Neural progenitor cell (in vitro differentiated cells): ENCODE measurements around the gene SMURF1. TPM values are rescaled to one million over a fixed set of nuclear protein-coding genes. Genes with fewer than 3 reads are reported as not detected.
"Not testable (repeated sequence)": the region's sequence is repeated elsewhere in the genome, so short reads cannot be mapped to it uniquely, and the experiment has no call there.

ENCODE experiments used
- DNase-seq: peaks from one replicate; pipeline ENCODE4 v3.0.0-alpha.2; 2016; ENCODE audit warnings: low spot score
- H2AFZ ChIP-seq: fragments of 200-600 bp; sonication (generic); replicated peaks from 2 replicates; pipeline ENCODE4 v1.6.1; 2016; ENCODE audit warnings: antibody characterized with exemption
- H3F3A ChIP-seq: fragments of 200-600 bp; sonication (generic); 2 replicates; pipeline ENCODE4 v1.6.1; 2016; ENCODE audit warnings: antibody characterized with exemption, low read depth
- H3K27ac ChIP-seq: fragments of 200-600 bp; sonication (generic); 2 replicates; pipeline ENCODE4 v1.5.1; 2016; ENCODE audit warnings: mild to moderate bottlenecking
- H3K27me3 ChIP-seq: fragments of 200-600 bp; sonication (generic); 2 replicates; pipeline ENCODE4 v1.6.1; 2016; ENCODE audit warnings: mild to moderate bottlenecking, moderate library complexity
- H3K36me3 ChIP-seq: fragments of 200-600 bp; sonication (generic); 2 replicates; pipeline ENCODE4 v1.5.1; 2016
- H3K4me1 ChIP-seq: fragments of 200-600 bp; sonication (generic); 2 replicates; pipeline ENCODE4 v1.6.1; 2016; ENCODE audit warnings: mixed run types
- H3K4me2 ChIP-seq: fragments of 200-600 bp; sonication (generic); 2 replicates; pipeline ENCODE4 v1.6.1; 2016
- H3K4me3 ChIP-seq: fragments of 200-600 bp; sonication (generic); 2 replicates; pipeline ENCODE4 v1.5.1; 2016
- H3K79me2 ChIP-seq: fragments of 200-600 bp; sonication (generic); 2 replicates; pipeline ENCODE4 v1.6.1; 2016; ENCODE audit warnings: low read depth
- H3K9ac ChIP-seq: fragments of 200-600 bp; sonication (generic); 2 replicates; pipeline ENCODE4 v1.6.1; 2016
- H3K9me3 ChIP-seq: fragments of 200-600 bp; sonication (generic); 2 replicates; pipeline ENCODE4 v1.5.1; 2016; ENCODE audit warnings: low read depth
- H4K20me1 ChIP-seq: fragments of 200-600 bp; sonication (generic); 2 replicates; pipeline ENCODE4 v1.6.1; 2016; ENCODE audit warnings: low read depth
- H3K27ac Mint-ChIP-seq: 3 replicates; pipeline ENCODE4 v1.8.0; 2021; ENCODE audit warnings: mixed read lengths
- H3K27me3 Mint-ChIP-seq: 2 replicates; pipeline ENCODE4 v1.8.0; 2022; ENCODE audit warnings: low read depth, mild to moderate bottlenecking, inconsistent platforms, moderate library complexity, mixed read lengths; ENCODE audit not compliant: insufficient read depth
- H3K36me3 Mint-ChIP-seq: 3 replicates; pipeline ENCODE4 v1.8.0; 2021; ENCODE audit warnings: mixed read lengths
- H3K4me1 Mint-ChIP-seq: 3 replicates; pipeline ENCODE4 v1.8.0; 2021; ENCODE audit warnings: mixed read lengths
- H3K4me3 Mint-ChIP-seq: 3 replicates; pipeline ENCODE4 v1.8.0; 2021; ENCODE audit warnings: mild to moderate bottlenecking, moderate library complexity, mixed read lengths
- H3K9me3 Mint-ChIP-seq: 3 replicates; pipeline ENCODE4 v1.8.0; 2020; ENCODE audit warnings: mixed read lengths
- EZH2 ChIP-seq: fragments of 200-600 bp; sonication (generic); IDR thresholded peaks from 2 replicates; pipeline ENCODE4 v1.6.1; 2017; ENCODE audit warnings: antibody characterized with exemption, mild to moderate bottlenecking, moderate library complexity
- EZH2phosphoT487 ChIP-seq: fragments of 200-600 bp; sonication (generic); IDR thresholded peaks from 2 replicates; pipeline ENCODE4 v1.6.1; 2017; ENCODE audit warnings: antibody characterized with exemption
- total RNA-seq: library from RNA; depleted of rRNA; stranded (reverse); fragments of >200 nt; gene quantifications from 2 replicates; pipeline ENCODE4 v1.2.3, GENCODE V29; 2015; ENCODE audit warnings: low replicate concordance
- TF ChIP-seq, protein P1 (sequence below): fragments of 200-600 bp; sonication (generic); IDR thresholded peaks from 2 replicates; pipeline ENCODE4 v1.5.1; 2017; ENCODE audit warnings: antibody characterized with exemption, mild to moderate bottlenecking

Gene SMURF1
- total RNA-seq, 1 donor from 2014 or later, result 31.0 TPM

DNA sequence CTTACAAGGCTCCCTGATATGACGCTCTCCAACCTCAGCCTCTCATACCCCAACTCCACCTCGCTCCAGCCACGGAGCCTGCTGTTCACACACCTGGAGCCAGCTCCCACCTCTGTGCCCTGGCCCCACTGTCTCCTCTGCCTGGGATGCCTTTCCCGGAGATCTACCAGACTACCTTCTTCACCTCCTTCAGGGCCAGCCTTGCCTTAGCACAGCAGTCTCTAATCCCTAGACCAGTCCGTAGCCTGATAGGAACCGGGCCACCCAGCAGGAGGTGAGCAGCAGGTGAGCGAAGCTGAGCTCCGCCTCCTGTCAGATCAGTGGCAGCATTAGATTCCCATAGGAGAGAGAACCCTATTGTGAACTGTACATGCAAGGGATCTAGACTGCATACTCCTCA lies 23.2 kb upstream of the SMURF1 start:
- H3K36me3 ChIP-seq, result no peaks in the 10 kb centered on the region
- H3K27ac Mint-ChIP-seq, result no peak overlapping the region

DNA sequence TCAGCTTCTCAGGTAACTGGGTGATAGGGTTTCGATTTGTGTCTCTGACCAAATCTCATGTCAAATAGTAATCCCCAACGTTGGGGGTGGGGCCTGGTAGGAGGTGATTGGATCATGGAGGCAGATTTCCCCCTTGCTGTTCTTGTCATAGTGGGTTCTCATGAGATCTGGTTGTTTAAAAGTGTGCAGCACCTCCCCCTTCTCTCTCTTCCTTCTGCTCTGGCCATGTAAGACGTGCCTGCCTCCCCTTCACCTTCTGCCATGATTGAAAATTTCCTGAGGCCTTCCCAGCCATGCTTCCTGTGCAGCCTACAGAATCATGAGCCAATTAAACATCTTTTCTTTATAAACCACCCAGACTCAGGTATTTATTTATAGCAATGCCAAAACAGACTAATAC lies 21.9 kb upstream of the SMURF1 start:
- no peak for TF ChIP-seq EZH2
- TF ChIP-seq EZH2phosphoT487, result no peak
- TF ChIP-seq, protein P1, sequence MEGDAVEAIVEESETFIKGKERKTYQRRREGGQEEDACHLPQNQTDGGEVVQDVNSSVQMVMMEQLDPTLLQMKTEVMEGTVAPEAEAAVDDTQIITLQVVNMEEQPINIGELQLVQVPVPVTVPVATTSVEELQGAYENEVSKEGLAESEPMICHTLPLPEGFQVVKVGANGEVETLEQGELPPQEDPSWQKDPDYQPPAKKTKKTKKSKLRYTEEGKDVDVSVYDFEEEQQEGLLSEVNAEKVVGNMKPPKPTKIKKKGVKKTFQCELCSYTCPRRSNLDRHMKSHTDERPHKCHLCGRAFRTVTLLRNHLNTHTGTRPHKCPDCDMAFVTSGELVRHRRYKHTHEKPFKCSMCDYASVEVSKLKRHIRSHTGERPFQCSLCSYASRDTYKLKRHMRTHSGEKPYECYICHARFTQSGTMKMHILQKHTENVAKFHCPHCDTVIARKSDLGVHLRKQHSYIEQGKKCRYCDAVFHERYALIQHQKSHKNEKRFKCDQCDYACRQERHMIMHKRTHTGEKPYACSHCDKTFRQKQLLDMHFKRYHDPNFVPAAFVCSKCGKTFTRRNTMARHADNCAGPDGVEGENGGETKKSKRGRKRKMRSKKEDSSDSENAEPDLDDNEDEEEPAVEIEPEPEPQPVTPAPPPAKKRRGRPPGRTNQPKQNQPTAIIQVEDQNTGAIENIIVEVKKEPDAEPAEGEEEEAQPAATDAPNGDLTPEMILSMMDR, result no peak
- Histone ChIP-seq H3K9me3 (no peaks in the 10 kb centered on the region), H3K36me3 (no peaks in the 10 kb centered on the region), H2AFZ (no peak overlapping the region), H3F3A (no peaks in the 10 kb centered on the region), H3K27ac (no peak overlapping the region), H3K4me3 (no peak overlapping the region), H3K9ac (no peak overlapping the region), H3K27me3 (no peaks in the 10 kb centered on the region), H3K4me2 (no peak overlapping the region), H3K79me2 (no peaks in the 10 kb centered on the region), H3K4me1 (no peaks in the 10 kb centered on the region), H4K20me1 (no peaks in the 10 kb centered on the region)
- Mint-ChIP-seq H3K36me3 (no peaks in the 10 kb centered on the region), H3K4me1 (peaks cover 2% of the 10 kb centered on the region), H3K27ac (no peak overlapping the region), H3K9me3 (peaks cover 6% of the 10 kb centered on the region), H3K27me3 (peaks cover 3% of the 10 kb centered on the region), H3K4me3 (no peak overlapping the region)
- DNase-seq, result no peak

More for the DNA sequence above, 23.2 kb upstream of the SMURF1 start:
- no peaks in the 10 kb centered on the region for H3K27me3 ChIP-seq
- no peaks in the 10 kb centered on the region for H3F3A ChIP-seq
- no peaks in the 10 kb centered on the region for H3K36me3 Mint-ChIP-seq
- TF ChIP-seq, protein P1, result no peak
- TF ChIP-seq EZH2phosphoT487, result no peak
- TF ChIP-seq EZH2, result no peak
- no peaks in the 10 kb centered on the region for H3K79me2 ChIP-seq
- H3K4me3 Mint-ChIP-seq, result no peak overlapping the region
- no peaks in the 10 kb centered on the region for H4K20me1 ChIP-seq
- no peak overlapping the region for H2AFZ ChIP-seq
- H3K9ac ChIP-seq, result no peak overlapping the region
- peaks cover 5% of the 10 kb centered on the region for H3K27me3 Mint-ChIP-seq
- no peak overlapping the region for H3K27ac ChIP-seq
- no peak for DNase-seq
- no peak overlapping the region for H3K4me2 ChIP-seq
- H3K9me3 ChIP-seq, result no peaks in the 10 kb centered on the region
- H3K4me3 ChIP-seq, result no peak overlapping the region
- peaks cover 2% of the 10 kb centered on the region for H3K4me1 Mint-ChIP-seq
- peaks cover 4% of the 10 kb centered on the region for H3K9me3 Mint-ChIP-seq
- no peaks in the 10 kb centered on the region for H3K4me1 ChIP-seq

DNA sequence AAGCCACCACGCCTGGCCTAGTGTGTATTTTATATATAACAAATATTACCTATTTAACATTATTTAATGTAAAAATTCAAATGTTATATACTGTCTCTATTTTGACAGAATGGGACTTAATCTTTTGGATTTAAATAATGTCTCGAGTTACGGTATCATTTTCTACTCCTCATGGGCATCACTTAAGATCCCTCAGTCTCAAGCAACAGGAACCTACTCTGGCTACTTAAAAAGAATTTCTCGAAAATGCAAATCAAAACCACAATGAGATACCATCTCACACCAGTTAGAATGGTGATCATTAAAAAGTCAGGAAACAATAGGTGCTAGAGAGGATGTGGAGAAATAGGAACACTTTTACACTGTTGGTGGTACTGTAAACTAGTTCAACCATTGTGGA lies 19.8 kb upstream of the SMURF1 start:
- H3K27me3 ChIP-seq, H2AFZ ChIP-seq, H3K4me1 ChIP-seq, H3K36me3 Mint-ChIP-seq, H3K27me3 Mint-ChIP-seq, H3K9me3 ChIP-seq, H3K27ac ChIP-seq, H3K4me3 Mint-ChIP-seq, DNase-seq, H3K36me3 ChIP-seq, H3K4me2 ChIP-seq, H3K9ac ChIP-seq, H3K27ac Mint-ChIP-seq, H3F3A ChIP-seq, H3K4me1 Mint-ChIP-seq, H3K4me3 ChIP-seq, H3K9me3 Mint-ChIP-seq, H3K79me2 ChIP-seq, H4K20me1 ChIP-seq: not testable (repeated sequence)

DNA sequence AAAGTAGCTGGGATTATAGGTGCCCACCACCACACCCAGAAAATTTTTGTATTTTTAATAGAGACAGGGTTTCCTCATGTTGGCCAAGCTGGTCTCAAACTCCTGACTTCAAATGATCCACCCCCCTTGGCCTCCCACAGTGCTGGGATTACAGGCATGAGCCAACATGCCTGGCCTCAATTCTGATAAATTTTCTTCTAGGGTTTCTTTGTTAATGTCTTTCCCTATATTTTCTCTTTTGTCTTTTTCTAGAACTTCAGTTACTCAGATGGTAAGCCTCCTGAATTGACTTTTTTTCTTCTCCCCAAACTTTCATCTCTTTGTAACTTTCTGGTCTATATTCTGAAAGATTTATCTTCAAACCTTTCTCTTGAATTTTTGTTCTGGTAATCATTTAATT lies 12.7 kb upstream of the SMURF1 start:
- Mint-ChIP-seq H3K4me3 (no peak overlapping the region), H3K27ac (no peak overlapping the region), H3K27me3 (peaks cover 2% of the 10 kb centered on the region), H3K4me1 (no peaks in the 10 kb centered on the region), H3K9me3 (peaks cover 2% of the 10 kb centered on the region), H3K36me3 (no peaks in the 10 kb centered on the region)
- no peak overlapping the region for H3K4me2 ChIP-seq
- H3F3A ChIP-seq, result no peaks in the 10 kb centered on the region
- no peaks in the 10 kb centered on the region for H3K27me3 ChIP-seq
- H2AFZ ChIP-seq, result no peak overlapping the region
- DNase-seq, result no peak
- no peaks in the 10 kb centered on the region for H3K4me1 ChIP-seq
- no peak overlapping the region for H3K4me3 ChIP-seq
- H3K9me3 ChIP-seq, result no peaks in the 10 kb centered on the region
- H3K9ac ChIP-seq, result no peak overlapping the region
- H3K36me3 ChIP-seq, result no peaks in the 10 kb centered on the region
- no peaks in the 10 kb centered on the region for H3K79me2 ChIP-seq
- no peaks in the 10 kb centered on the region for H4K20me1 ChIP-seq
- no peak for TF ChIP-seq EZH2
- TF ChIP-seq, protein P1, result no peak
- H3K27ac ChIP-seq, result no peak overlapping the region
